Measurements from ENCODE around the gene PILRA. TPM values are rescaled to one million over a fixed set of nuclear protein-coding genes. Genes with fewer than 3 reads are reported as not detected.

PILRA gene
- total and polyA plus RNA-seq, 2 of the 13 experiments (the other 11 are each of a cell fraction or from before 2014, with no cell fraction given): 0.13 to 1.3 TPM

DNA sequence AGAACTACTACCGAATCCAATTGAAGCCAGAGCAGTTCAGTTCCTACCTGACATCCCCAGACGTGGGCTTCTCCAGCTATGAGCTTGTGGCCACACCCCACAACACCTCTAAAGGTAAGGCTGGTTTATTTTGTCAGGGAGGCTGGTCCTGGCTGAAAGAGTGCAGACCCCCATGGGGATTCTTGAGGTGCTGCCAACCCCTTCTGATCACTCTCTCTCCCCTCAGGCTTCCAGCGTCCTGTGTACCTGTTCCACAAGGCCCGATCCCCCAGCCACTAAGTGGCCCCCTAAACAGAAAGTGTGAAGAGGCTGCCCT, 59.9 kb downstream of the PILRA start:
- H3K36me3 ChIP-seq (replicated peaks in 1 of 2; ENCODE audit: control insufficient read depth in 1 of 2, insufficient read depth in 2 of 2, low read length in 2 of 2): peaks cover 5 to 30% of the 10 kb centered on the region in 2 experiments
- no peak overlapping the region for H2AFZ ChIP-seq (ENCODE audit: low read length)
- no TSS peak for BruUV-seq (replicated peaks)
- H3K79me2 ChIP-seq (ENCODE audit: insufficient read depth, low read length): peaks cover 37% of the 10 kb centered on the region
- DNase-seq (ENCODE audit: low spot score): no peak
- no peak overlapping the region for H3K9ac ChIP-seq (ENCODE audit: insufficient read depth, low read depth, low read length)
- ChIA-PET CTCF (ENCODE audit: low intra/inter-chr PET ratio, low total read pairs) (no interaction called here), POLR2A (interaction anchor here (0.7 to 5.0 kb wide), 2 partner anchors 13 to 22 kb away, joined by 3 to 72 read pairs; no protein-coding TSS in a partner anchor)
- no peak overlapping the region for H3K4me2 ChIP-seq (ENCODE audit: low read depth, low read length)
- peak; percentile 39; the same call in 1 of the 2 replicates for TF ChIP-seq RBFOX2 (IDR thresholded peaks at IDR 0.05; ENCODE audit: low read depth, low read length)
- TF ChIP-seq, protein P1, sequence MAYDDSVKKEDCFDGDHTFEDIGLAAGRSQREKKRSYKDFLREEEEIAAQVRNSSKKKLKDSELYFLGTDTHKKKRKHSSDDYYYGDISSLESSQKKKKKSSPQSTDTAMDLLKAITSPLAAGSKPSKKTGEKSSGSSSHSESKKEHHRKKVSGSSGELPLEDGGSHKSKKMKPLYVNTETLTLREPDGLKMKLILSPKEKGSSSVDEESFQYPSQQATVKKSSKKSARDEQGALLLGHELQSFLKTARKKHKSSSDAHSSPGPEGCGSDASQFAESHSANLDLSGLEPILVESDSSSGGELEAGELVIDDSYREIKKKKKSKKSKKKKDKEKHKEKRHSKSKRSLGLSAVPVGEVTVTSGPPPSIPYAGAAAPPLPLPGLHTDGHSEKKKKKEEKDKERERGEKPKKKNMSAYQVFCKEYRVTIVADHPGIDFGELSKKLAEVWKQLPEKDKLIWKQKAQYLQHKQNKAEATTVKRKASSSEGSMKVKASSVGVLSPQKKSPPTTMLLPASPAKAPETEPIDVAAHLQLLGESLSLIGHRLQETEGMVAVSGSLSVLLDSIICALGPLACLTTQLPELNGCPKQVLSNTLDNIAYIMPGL (CRISPR knock-in tag; IDR thresholded peaks at IDR 0.05; ENCODE audit: borderline replicate concordance in 1 of 2, low read depth in 1 of 2): no peak
- H3K27ac ChIP-seq (ENCODE audit: extremely low read length, insufficient read depth, low read length): no peak overlapping the region
- no peaks in the 10 kb centered on the region; a peak in 1 of 5 replicates for H3K27me3 ChIP-seq (ENCODE audit: control insufficient read depth in 1 of 2, insufficient read depth in 2 of 2, low read length in 2 of 2)
- H3K4me1 ChIP-seq (ENCODE audit: insufficient read depth, low read length): peaks cover 66% of the 10 kb centered on the region
- WGBS (ENCODE audit: low lambda C conversion rate): 96% methylated on average over 4 of the region's 4 CpGs
- H3K4me3 ChIP-seq (replicated peaks in 1 of 3; ENCODE audit: insufficient read depth in 1 of 3, low read depth in 2 of 3, low read length in 3 of 3): no peak overlapping the region
- in situ Hi-C loops (cut with HindIII; ENCODE audit: extremely low pct_ligation_motif_present, low pct_unique_long_range_greater_than_20kb): no loop called here
- intact Hi-C loops (cut with micrococcal nuclease; ENCODE audit: unreplicated experiment): no loop called here
- H4K20me1 ChIP-seq (ENCODE audit: insufficient read depth, low read length): no peaks in the 10 kb centered on the region; the same call in 1 of the 2 replicates
- no peak for FAIRE-seq
- ATAC-seq: no peak
- H3K9me3 ChIP-seq (ENCODE audit: low read length): no peaks in the 10 kb centered on the region

DNA sequence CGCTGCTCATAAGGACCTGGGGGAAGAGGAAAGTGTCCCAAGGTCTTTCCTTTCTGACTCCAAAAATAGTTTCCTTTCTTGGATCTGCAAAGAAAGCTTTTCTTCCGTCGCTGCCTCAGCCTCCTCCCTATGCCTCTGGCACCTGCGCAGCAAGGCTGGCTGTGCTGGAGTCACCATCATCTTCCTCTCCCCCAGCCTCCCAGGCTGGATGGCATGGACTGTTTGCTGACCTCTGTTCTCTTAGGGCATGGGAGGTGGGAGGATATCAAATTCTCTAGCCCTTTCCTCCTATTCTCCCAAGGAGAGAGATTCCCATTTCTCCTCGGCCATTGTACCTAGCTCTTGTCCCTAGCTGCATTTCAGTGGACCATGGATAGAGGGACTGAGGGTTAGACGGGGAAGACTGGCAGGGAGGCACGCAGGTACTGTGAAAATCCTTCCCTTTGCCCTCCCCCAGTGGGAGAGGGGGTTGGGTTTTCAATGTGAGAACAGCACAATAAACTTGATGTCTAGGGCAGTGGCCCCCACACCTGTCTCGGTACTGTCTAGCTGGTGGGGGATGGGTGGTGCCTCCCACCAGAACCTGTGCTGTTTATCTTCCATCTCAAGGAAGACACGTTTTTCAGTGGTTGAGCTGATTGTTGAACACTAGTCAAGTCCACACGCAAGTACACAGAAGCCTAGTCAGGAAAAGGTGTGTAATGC, 60.5 kb downstream of the PILRA start:
- intact Hi-C loops (cut with micrococcal nuclease; ENCODE audit: unreplicated experiment): no loop called here
- H3K4me3 ChIP-seq (replicated peaks in 1 of 3; ENCODE audit: insufficient read depth in 1 of 3, low read depth in 2 of 3, low read length in 3 of 3): no peak overlapping the region
- POLR2A ChIA-PET: interaction anchor here (0.7 to 5.0 kb wide), 3 partner anchors 12 to 21 kb away, joined by 3 to 72 read pairs (median 4); no protein-coding TSS in a partner anchor
- TF ChIP-seq POLR2AphosphoS5 (IDR thresholded peaks at IDR 0.05; ENCODE audit: low read depth, low read length) (peak; percentile 17; the same call in 1 of the 2 replicates), SAFB2 (CRISPR knock-in tag; IDR thresholded peaks at IDR 0.05; ENCODE audit: borderline replicate concordance, low read depth) (0 out of 2 replicates have a peak, but pooled peaks have one; percentile 44), SSRP1 (CRISPR knock-in tag; IDR thresholded peaks at IDR 0.05) (peak; percentile 94), ZC3H13 (CRISPR knock-in tag; IDR thresholded peaks at IDR 0.05) (0 out of 2 replicates have a peak, but pooled peaks have one; percentile 37), AKAP8 (CRISPR knock-in tag; IDR thresholded peaks at IDR 0.05) (peak; percentile 32; the same call in 1 of the 2 replicates)
- TF ChIP-seq, protein P2, sequence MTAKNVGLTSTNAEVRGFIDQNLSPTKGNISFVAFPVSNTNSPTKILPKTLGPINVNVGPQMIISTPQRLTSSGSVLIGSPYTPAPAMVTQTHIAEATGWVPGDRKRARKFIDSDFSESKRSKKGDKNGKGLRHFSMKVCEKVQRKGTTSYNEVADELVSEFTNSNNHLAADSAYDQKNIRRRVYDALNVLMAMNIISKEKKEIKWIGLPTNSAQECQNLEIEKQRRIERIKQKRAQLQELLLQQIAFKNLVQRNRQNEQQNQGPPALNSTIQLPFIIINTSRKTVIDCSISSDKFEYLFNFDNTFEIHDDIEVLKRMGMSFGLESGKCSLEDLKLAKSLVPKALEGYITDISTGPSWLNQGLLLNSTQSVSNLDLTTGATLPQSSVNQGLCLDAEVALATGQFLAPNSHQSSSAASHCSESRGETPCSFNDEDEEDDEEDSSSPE (CRISPR knock-in tag; IDR thresholded peaks at IDR 0.05): no peak
- TF ChIP-seq, protein P3, sequence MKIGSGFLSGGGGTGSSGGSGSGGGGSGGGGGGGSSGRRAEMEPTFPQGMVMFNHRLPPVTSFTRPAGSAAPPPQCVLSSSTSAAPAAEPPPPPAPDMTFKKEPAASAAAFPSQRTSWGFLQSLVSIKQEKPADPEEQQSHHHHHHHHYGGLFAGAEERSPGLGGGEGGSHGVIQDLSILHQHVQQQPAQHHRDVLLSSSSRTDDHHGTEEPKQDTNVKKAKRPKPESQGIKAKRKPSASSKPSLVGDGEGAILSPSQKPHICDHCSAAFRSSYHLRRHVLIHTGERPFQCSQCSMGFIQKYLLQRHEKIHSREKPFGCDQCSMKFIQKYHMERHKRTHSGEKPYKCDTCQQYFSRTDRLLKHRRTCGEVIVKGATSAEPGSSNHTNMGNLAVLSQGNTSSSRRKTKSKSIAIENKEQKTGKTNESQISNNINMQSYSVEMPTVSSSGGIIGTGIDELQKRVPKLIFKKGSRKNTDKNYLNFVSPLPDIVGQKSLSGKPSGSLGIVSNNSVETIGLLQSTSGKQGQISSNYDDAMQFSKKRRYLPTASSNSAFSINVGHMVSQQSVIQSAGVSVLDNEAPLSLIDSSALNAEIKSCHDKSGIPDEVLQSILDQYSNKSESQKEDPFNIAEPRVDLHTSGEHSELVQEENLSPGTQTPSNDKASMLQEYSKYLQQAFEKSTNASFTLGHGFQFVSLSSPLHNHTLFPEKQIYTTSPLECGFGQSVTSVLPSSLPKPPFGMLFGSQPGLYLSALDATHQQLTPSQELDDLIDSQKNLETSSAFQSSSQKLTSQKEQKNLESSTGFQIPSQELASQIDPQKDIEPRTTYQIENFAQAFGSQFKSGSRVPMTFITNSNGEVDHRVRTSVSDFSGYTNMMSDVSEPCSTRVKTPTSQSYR (CRISPR knock-in tag; IDR thresholded peaks at IDR 0.05; ENCODE audit: borderline replicate concordance): peak; percentile 52; the same call in 1 of the 2 replicates

More for the DNA sequence above, 60.5 kb downstream of the PILRA start:
- CTCF ChIA-PET (ENCODE audit: low intra/inter-chr PET ratio, low total read pairs): no interaction called here
- Histone ChIP-seq H3K4me2 (ENCODE audit: low read depth, low read length) (no peak overlapping the region), H3K79me2 (ENCODE audit: insufficient read depth, low read length) (peaks cover 37% of the 10 kb centered on the region), H3K27ac (ENCODE audit: extremely low read length, insufficient read depth, low read length) (no peak overlapping the region), H3K4me1 (ENCODE audit: insufficient read depth, low read length) (peaks cover 66% of the 10 kb centered on the region), H2AFZ (ENCODE audit: low read length) (no peak overlapping the region), H3K9ac (ENCODE audit: insufficient read depth, low read depth, low read length) (no peak overlapping the region), H4K20me1 (ENCODE audit: insufficient read depth, low read length) (no peaks in the 10 kb centered on the region; the same call in 1 of the 2 replicates), H3K36me3 (replicated peaks in 1 of 2; ENCODE audit: control insufficient read depth in 1 of 2, insufficient read depth in 2 of 2, low read length in 2 of 2) (peaks cover 5 to 30% of the 10 kb centered on the region in 2 experiments), H3K9me3 (ENCODE audit: low read length) (no peaks in the 10 kb centered on the region), H3K27me3 (ENCODE audit: control insufficient read depth in 1 of 2, insufficient read depth in 2 of 2, low read length in 2 of 2) (no peaks in the 10 kb centered on the region; a peak in 1 of 5 replicates)
- BruUV-seq (replicated peaks): no TSS peak
- in situ Hi-C loops (cut with HindIII; ENCODE audit: extremely low pct_ligation_motif_present, low pct_unique_long_range_greater_than_20kb): no loop called here
- no peak for FAIRE-seq
- no peak for DNase-seq (ENCODE audit: low spot score)
- ATAC-seq: no peak
- 91% methylated on average over 10 of the region's 10 CpGs for WGBS (ENCODE audit: low lambda C conversion rate)

Measured in HepG2 (cell line).